DND-41 (cell line): ENCODE data around the gene MAU2.

Source experiments
- ATAC-seq: fragments of 200-7000 bp; cut with Tn5 transposase; 3 replicates; pipeline ENCODE4 v1.9.1; 2021; ENCODE audit warnings: low read depth; ENCODE audit not compliant: insufficient read depth
- DNase-seq: peaks from one replicate; pipeline ENCODE4 v3.0.0-alpha.2; 2020
- H2AFZ ChIP-seq: 2 replicates; pipeline ENCODE4 v1.6.0; 2012; ENCODE audit warnings: low read depth, low read length
- H3K27ac ChIP-seq: 2 replicates; pipeline ENCODE4 v1.5.1; 2012; ENCODE audit warnings: low read length, inconsistent platforms
- H3K27me3 ChIP-seq: fragments of 200-600 bp; sonication (generic); 2 replicates; pipeline ENCODE4 v1.6.0; 2012; ENCODE audit warnings: low read length, mild to moderate bottlenecking, inconsistent platforms; ENCODE audit not compliant: insufficient read depth, poor library complexity
- H3K36me3 ChIP-seq: 2 replicates; pipeline ENCODE4 v1.5.1; 2012; ENCODE audit warnings: low read length, inconsistent platforms; ENCODE audit not compliant: insufficient read depth
- H3K4me1 ChIP-seq: 2 replicates; pipeline ENCODE4 v1.5.1; 2012; ENCODE audit warnings: mild to moderate bottlenecking, low read length; ENCODE audit not compliant: insufficient read depth
- H3K4me2 ChIP-seq: 2 replicates; pipeline ENCODE4 v1.6.0; 2012; ENCODE audit warnings: mild to moderate bottlenecking, moderate library complexity, low read length, inconsistent platforms; ENCODE audit not compliant: insufficient read depth
- H3K4me3 ChIP-seq, 2 experiments: fragments of 200-600 bp in 1 of 2; shearing (Covaris generic) in 1 of 2; 2 replicates each; pipeline ENCODE4 v1.5.1; 2012 to 2016; ENCODE audit warnings: inconsistent platforms in 2 of 2, low read length in 2 of 2, mild to moderate bottlenecking in 2 of 2, low read depth in 1 of 2, moderate library complexity in 1 of 2
- H3K79me2 ChIP-seq: 2 replicates; pipeline ENCODE4 v1.6.0; 2012; ENCODE audit warnings: low read length, inconsistent platforms; ENCODE audit not compliant: insufficient read depth
- H3K9ac ChIP-seq: 2 replicates; pipeline ENCODE4 v1.6.0; 2012; ENCODE audit warnings: low read depth, mild to moderate bottlenecking, inconsistent platforms, low read length, moderate library complexity
- H3K9me3 ChIP-seq: 2 replicates; pipeline ENCODE4 v1.5.1; 2012; ENCODE audit warnings: low read length, moderate library complexity, mild to moderate bottlenecking, inconsistent platforms; ENCODE audit not compliant: insufficient read depth, severe bottlenecking
- H4K20me1 ChIP-seq: 2 replicates; pipeline ENCODE4 v1.6.0; 2012; ENCODE audit warnings: low read length; ENCODE audit not compliant: insufficient read depth
- CTCF ChIP-seq: IDR thresholded peaks from 2 replicates; pipeline ENCODE4 v1.5.1; 2012; ENCODE audit warnings: borderline replicate concordance, low read length, moderate library complexity, mild to moderate bottlenecking; ENCODE audit not compliant: poor library complexity, severe bottlenecking; ENCODE audit errors: extremely low read depth
- EZH2 ChIP-seq: IDR thresholded peaks from 3 replicates; pipeline ENCODE4 v1.6.1; 2012; ENCODE audit warnings: borderline replicate concordance, low read depth, mild to moderate bottlenecking, moderate library complexity, low read length, inconsistent platforms; ENCODE audit not compliant: severe bottlenecking

Gene MAU2

GRCh38 chr19:19296953-19297689 is 23.5 kb upstream of the MAU2 start:
- no peaks in the 10 kb centered on the region for H3K4me1 ChIP-seq
- no peak overlapping the region for H3K4me3 ChIP-seq
- H2AFZ ChIP-seq: no peak overlapping the region
- TF ChIP-seq CTCF (no peak), EZH2 (no peak)
- H3K27ac ChIP-seq: no peak overlapping the region
- H3K79me2 ChIP-seq: no peaks in the 10 kb centered on the region
- H3K9me3 ChIP-seq: no peaks in the 10 kb centered on the region
- H3K27me3 ChIP-seq: no peaks in the 10 kb centered on the region
- no peak overlapping the region for H3K9ac ChIP-seq
- ATAC-seq: no peak
- no peaks in the 10 kb centered on the region for H4K20me1 ChIP-seq
- H3K36me3 ChIP-seq: peaks cover 62% of the 10 kb centered on the region
- no peak overlapping the region for H3K4me2 ChIP-seq
- DNase-seq: no peak

DNA sequence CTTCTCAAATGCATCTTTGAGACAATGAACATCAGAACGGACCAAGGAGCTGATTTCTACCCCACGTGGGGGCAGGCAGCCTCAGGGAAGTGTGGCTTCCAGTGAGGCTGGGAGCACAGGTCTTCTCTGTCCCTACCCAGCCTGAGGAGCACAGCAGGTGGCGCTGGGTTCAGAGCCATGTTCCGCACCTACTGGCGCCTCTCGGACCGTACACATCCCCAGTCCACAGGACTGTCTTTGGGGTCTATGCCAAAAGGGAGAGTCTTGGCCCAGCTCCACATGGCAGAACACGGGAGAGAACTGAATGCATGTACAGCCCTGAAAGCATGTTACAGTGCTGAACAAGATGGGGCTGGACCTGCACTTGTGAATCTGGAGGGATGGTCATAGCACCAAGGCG is 22.9 kb upstream of the MAU2 start:
- Histone ChIP-seq H3K36me3 (peaks cover 65% of the 10 kb centered on the region), H3K79me2 (no peaks in the 10 kb centered on the region), H2AFZ (no peak overlapping the region), H4K20me1 (no peaks in the 10 kb centered on the region), H3K9me3 (no peaks in the 10 kb centered on the region), H3K4me2 (no peak overlapping the region), H3K4me1 (no peaks in the 10 kb centered on the region), H3K27ac (no peak overlapping the region), H3K27me3 (no peaks in the 10 kb centered on the region), H3K9ac (no peak overlapping the region), H3K4me3 (no peak overlapping the region)
- DNase-seq (no peak), ATAC-seq (no peak)
- TF ChIP-seq EZH2 (no peak), CTCF (no peak)

DNA sequence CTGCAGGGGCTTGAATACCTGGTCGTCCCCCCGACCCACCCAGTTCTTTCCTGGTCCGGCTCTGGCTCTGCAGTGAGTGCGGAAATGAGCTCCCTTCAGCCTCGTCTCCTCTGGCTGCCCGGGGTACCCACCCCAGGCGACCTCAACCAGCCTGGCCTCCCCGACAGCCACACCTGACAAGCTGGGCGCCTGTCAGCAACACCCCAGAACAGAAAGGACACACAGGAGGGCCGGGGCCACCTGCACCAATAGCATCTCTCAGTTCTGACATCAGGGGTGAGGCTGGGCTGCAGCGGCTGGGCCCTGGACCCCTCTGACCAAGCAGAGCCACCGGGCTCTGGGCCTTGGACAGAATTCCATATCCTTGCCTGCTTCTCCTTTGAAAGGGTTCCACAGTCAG is 20.0 kb upstream of the MAU2 start:
- Histone ChIP-seq H3K4me3 (no peak overlapping the region), H3K27ac (no peak overlapping the region), H3K27me3 (no peaks in the 10 kb centered on the region), H3K36me3 (peaks cover 69% of the 10 kb centered on the region), H3K9me3 (no peaks in the 10 kb centered on the region), H3K4me1 (no peaks in the 10 kb centered on the region), H3K4me2 (no peak overlapping the region), H4K20me1 (0 out of 2 replicates have a peak, but pooled peaks cover 5% of the 10 kb centered on the region), H3K9ac (no peak overlapping the region), H3K79me2 (no peaks in the 10 kb centered on the region), H2AFZ (no peak overlapping the region)
- no peak for TF ChIP-seq EZH2
- no peak for TF ChIP-seq CTCF
- no peak for ATAC-seq
- no peak for DNase-seq

DNA sequence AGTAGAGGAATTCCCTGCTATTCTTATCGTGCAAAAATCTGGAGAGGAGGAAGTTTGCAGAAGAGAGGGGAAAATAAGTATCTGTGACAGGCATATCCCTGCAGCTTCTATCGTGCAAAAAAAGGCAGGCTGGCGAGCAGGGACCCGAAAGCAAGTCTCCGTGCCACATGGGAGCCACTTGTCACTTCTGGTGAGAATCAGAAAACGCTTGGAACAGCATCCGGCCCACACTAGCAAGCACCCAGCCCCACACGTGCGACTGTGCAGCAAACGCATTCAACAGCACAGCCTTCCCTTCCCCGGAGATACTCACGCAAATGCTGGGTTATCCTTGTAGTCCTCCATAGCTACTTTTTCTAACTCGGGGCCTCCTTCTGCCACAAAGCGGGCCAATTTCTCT is 17.2 kb upstream of the MAU2 start:
- H3K4me1 ChIP-seq: no peaks in the 10 kb centered on the region
- TF ChIP-seq CTCF: no peak
- no peak for TF ChIP-seq EZH2
- no peak overlapping the region for H3K4me2 ChIP-seq
- no peak for ATAC-seq
- peaks cover 74% of the 10 kb centered on the region for H3K36me3 ChIP-seq
- H3K27me3 ChIP-seq: no peaks in the 10 kb centered on the region
- no peaks in the 10 kb centered on the region for H3K79me2 ChIP-seq
- no peak for DNase-seq
- H3K4me3 ChIP-seq: no peak overlapping the region
- H3K27ac ChIP-seq: no peak overlapping the region
- H3K9ac ChIP-seq: no peak overlapping the region
- H2AFZ ChIP-seq: no peak overlapping the region
- 0 out of 2 replicates have a peak, but pooled peaks cover 7% of the 10 kb centered on the region for H4K20me1 ChIP-seq
- H3K9me3 ChIP-seq: no peaks in the 10 kb centered on the region
